ENCODE measurements around the gene UAP1L1. TPM values are rescaled to one million over a fixed set of nuclear protein-coding genes. Genes with fewer than 3 reads are reported as not detected.

The UAP1L1 gene
- polyA plus RNA-seq, 1 donor from 2014 or later, result 0.21 TPM

GRCh38 chr9:137127301-137128157, 50.2 kb downstream of the UAP1L1 start:
- TF ChIP-seq EZH2 (IDR thresholded peaks at IDR 0.05; ENCODE audit: borderline replicate concordance, insufficient read depth, low read length, poor library complexity, severe bottlenecking) (no peak), RAD21 (conservative IDR thresholded peaks at IDR 0.05) (no peak), SMC3 (conservative IDR thresholded peaks at IDR 0.05; ENCODE audit: poor library complexity) (no peak), CTCF (IDR thresholded peaks at IDR 0.05; ENCODE audit: poor library complexity, severe bottlenecking) (no peak), POLR2AphosphoS5 (IDR thresholded peaks at IDR 0.05) (no peak), EP300 (conservative IDR thresholded peaks at IDR 0.05; ENCODE audit: poor library complexity, severe bottlenecking) (no peak), REST (IDR thresholded peaks at IDR 0.05; ENCODE audit: borderline replicate concordance) (no peak), TAF1 (IDR thresholded peaks at IDR 0.05; ENCODE audit: low read depth) (no peak), MXI1 (conservative IDR thresholded peaks at IDR 0.05; ENCODE audit: poor library complexity, severe bottlenecking) (no peak)
- Histone ChIP-seq H3K4me2 (ENCODE audit: low read length) (no peak overlapping the region), H3K9me2 (ENCODE audit: insufficient read depth, low read length) (no peaks in the 10 kb centered on the region), H3K27me3 (ENCODE audit: insufficient read depth, low read depth, low read length) (no peaks in the 10 kb centered on the region), H3F3A (ENCODE audit: insufficient read depth, low read length, poor library complexity, severe bottlenecking) (no peaks in the 10 kb centered on the region), H3K4me3 (ENCODE audit: low read length) (peak overlapping the region; percentile 95), H3K79me2 (replicated peaks; ENCODE audit: insufficient read depth, low read length) (peaks cover 19% of the 10 kb centered on the region), H3K27ac (ENCODE audit: low read length) (no peak overlapping the region), H4K20me1 (ENCODE audit: insufficient read depth) (no peaks in the 10 kb centered on the region), H3K9ac (ENCODE audit: low read length) (no peak overlapping the region), H2AFZ (ENCODE audit: low read depth, low read length) (no peak overlapping the region), H3K36me3 (ENCODE audit: insufficient read depth, low read length) (no peaks in the 10 kb centered on the region), H3K9me3 (ENCODE audit: low read length) (no peaks in the 10 kb centered on the region)

- H3K4me2 ChIP-seq (ENCODE audit: low read length), result peak overlapping the region; percentile 79
- H3K79me2 ChIP-seq (replicated peaks; ENCODE audit: insufficient read depth, low read length), result peaks cover 19% of the 10 kb centered on the region
- no peaks in the 10 kb centered on the region for H4K20me1 ChIP-seq (ENCODE audit: insufficient read depth)
- H3K9ac ChIP-seq (ENCODE audit: low read length), result peak overlapping the region; percentile 87
- peak overlapping the region; percentile 95 for H3K4me3 ChIP-seq (ENCODE audit: low read length)
- H3F3A ChIP-seq (ENCODE audit: insufficient read depth, low read length, poor library complexity, severe bottlenecking), result no peaks in the 10 kb centered on the region
- no peak overlapping the region for H2AFZ ChIP-seq (ENCODE audit: low read depth, low read length)
- H3K36me3 ChIP-seq (ENCODE audit: insufficient read depth, low read length), result no peaks in the 10 kb centered on the region
- no peak for TF ChIP-seq EP300 (conservative IDR thresholded peaks at IDR 0.05; ENCODE audit: poor library complexity, severe bottlenecking)
- no peak for TF ChIP-seq REST (IDR thresholded peaks at IDR 0.05; ENCODE audit: borderline replicate concordance)
- no peak for TF ChIP-seq POLR2AphosphoS5 (IDR thresholded peaks at IDR 0.05)
- TF ChIP-seq MXI1 (conservative IDR thresholded peaks at IDR 0.05; ENCODE audit: poor library complexity, severe bottlenecking), result no peak
- no peak for TF ChIP-seq EZH2 (IDR thresholded peaks at IDR 0.05; ENCODE audit: borderline replicate concordance, insufficient read depth, low read length, poor library complexity, severe bottlenecking)
- TF ChIP-seq TAF1 (IDR thresholded peaks at IDR 0.05; ENCODE audit: low read depth), result no peak
- no peak for TF ChIP-seq RAD21 (conservative IDR thresholded peaks at IDR 0.05)
- TF ChIP-seq CTCF (IDR thresholded peaks at IDR 0.05; ENCODE audit: poor library complexity, severe bottlenecking), result no peak
- TF ChIP-seq SMC3 (conservative IDR thresholded peaks at IDR 0.05; ENCODE audit: poor library complexity), result no peak
- no peaks in the 10 kb centered on the region for H3K9me3 ChIP-seq (ENCODE audit: low read length)
- H3K9me2 ChIP-seq (ENCODE audit: insufficient read depth, low read length), result no peaks in the 10 kb centered on the region
- H3K27me3 ChIP-seq (ENCODE audit: insufficient read depth, low read depth, low read length), result no peaks in the 10 kb centered on the region
- peak overlapping the region; percentile 85 for H3K27ac ChIP-seq (ENCODE audit: low read length)
Observed at GRCh38 chr9:137128158-137128861, 51.0 kb downstream of the UAP1L1 start.

Data from neural cell (in vitro differentiated cells).